H1 (cell line): ENCODE data around the gene ALOX12. TPM values are rescaled to one million over a fixed set of nuclear protein-coding genes. Genes with fewer than 3 reads are reported as not detected.
A peak's percentile ranks its signal among the peaks of the same experiment; 100 is the strongest.

Source experiments
- CTCF ChIA-PET: fragments of 300-600 bp; sonication (Branson Sonifier 250); formaldehyde crosslinking; loops from one replicate; lab custom pipeline; 2021; ENCODE audit not compliant: partially characterized antibody; lab: Charles Lee
- POLR2A ChIA-PET: fragments of 300-600 bp; sonication (Branson Sonifier 250); formaldehyde crosslinking; loops from one replicate; lab custom pipeline; 2021; ENCODE audit warnings: inconsistent platforms; ENCODE audit not compliant: partially characterized antibody; lab: Charles Lee
- DNase-seq, 2 experiments: peaks; one replicate each; pipeline versions ENCODE4 v3.0.0 to v3.0.0-alpha.2; 2010 to 2022; ENCODE audit warnings: low spot score in 2 of 2, low read depth in 1 of 2, mixed read lengths in 1 of 2
- FAIRE-seq: peaks from 2 replicates; lab custom pipeline; 2011; peaks lifted over from hg19 to GRCh38; lab: Jason Lieb, UNC
- H2AFZ ChIP-seq: 2 replicates; pipeline ENCODE4 v1.8.1; 2012; ENCODE audit warnings: low read length, inconsistent platforms
- H2AK5ac ChIP-seq: 2 replicates; pipeline ENCODE4 v1.6.1; 2013; ENCODE audit warnings: low read depth, low read length
- H2BK120ac ChIP-seq: replicated peaks from 2 replicates; pipeline ENCODE3; 2013; ENCODE audit warnings: low read depth, low read length, inconsistent platforms
- H2BK12ac ChIP-seq: 2 replicates; pipeline ENCODE4 v1.6.1; 2013; ENCODE audit warnings: low read depth, low read length
- H2BK15ac ChIP-seq: 2 replicates; pipeline ENCODE4 v1.6.1; 2013; ENCODE audit warnings: low read length
- H2BK20ac ChIP-seq: 2 replicates; pipeline ENCODE4 v1.6.1; 2013; ENCODE audit warnings: low read length
- H2BK5ac ChIP-seq: 2 replicates; pipeline ENCODE4 v1.6.1; 2013; ENCODE audit warnings: low read depth, low read length
- H3K14ac ChIP-seq: 2 replicates; pipeline ENCODE4 v1.6.1; 2013; ENCODE audit warnings: inconsistent platforms; ENCODE audit not compliant: insufficient read length
- H3K18ac ChIP-seq: 2 replicates; pipeline ENCODE4 v1.6.1; 2013; ENCODE audit warnings: low read length; ENCODE audit errors: extremely low read depth
- H3K23ac ChIP-seq: 2 replicates; pipeline ENCODE4 v1.6.1; 2013; ENCODE audit warnings: inconsistent platforms; ENCODE audit not compliant: insufficient read length
- H3K23me2 ChIP-seq: 2 replicates; pipeline ENCODE4 v1.6.1; 2013; ENCODE audit warnings: low read depth, low read length
- H3K27ac ChIP-seq: 2 replicates; pipeline ENCODE4 v1.6.1; 2011; ENCODE audit warnings: low read depth, low read length, inconsistent platforms
- H3K27me3 ChIP-seq, 4 experiments: replicated peaks in 1 of 4; 1 replicate in 1 of 4; 2 replicates in 3 of 4; pipeline versions ENCODE4 v1.6.1 to v1.8.1; 2011 to 2013; ENCODE audit warnings: low read length in 3 of 4, mild to moderate bottlenecking in 3 of 4, inconsistent platforms in 2 of 4, mixed read lengths in 2 of 4, moderate library complexity in 1 of 4; ENCODE audit not compliant: control insufficient read depth in 3 of 4, insufficient read depth in 3 of 4; ENCODE audit errors: extremely low read depth in 1 of 4
- H3K36me3 ChIP-seq, 4 experiments: 2 replicates each; pipeline versions ENCODE4 v1.6.1 to v1.8.1; 2011 to 2013; ENCODE audit warnings: mild to moderate bottlenecking in 4 of 4, low read length in 3 of 4, moderate library complexity in 2 of 4, control low read depth in 1 of 4, inconsistent platforms in 1 of 4; ENCODE audit not compliant: insufficient read depth in 4 of 4, control insufficient read depth in 2 of 4
- H3K4ac ChIP-seq: replicated peaks from 2 replicates; pipeline ENCODE3; 2013; ENCODE audit warnings: low read length, low read depth, mixed read lengths, inconsistent platforms; ENCODE audit not compliant: insufficient read length
- H3K4me1 ChIP-seq, 4 experiments: replicated peaks in 1 of 4; 1 replicate in 1 of 4; 2 replicates in 3 of 4; pipeline versions ENCODE4 v1.6.1 to v1.8.1; 2011 to 2013; ENCODE audit warnings: low read length in 3 of 4, inconsistent platforms in 2 of 4, mixed read lengths in 1 of 4; ENCODE audit not compliant: insufficient read depth in 4 of 4, control insufficient read depth in 3 of 4
- H3K4me2 ChIP-seq, 2 experiments: 2 replicates each; pipeline versions ENCODE4 v1.6.1 to v1.8.1; 2011 to 2013; ENCODE audit warnings: low read depth in 2 of 2, low read length in 2 of 2, control low read depth in 1 of 2, inconsistent platforms in 1 of 2, mild to moderate bottlenecking in 1 of 2; ENCODE audit not compliant: insufficient read depth in 1 of 2
- H3K4me3 ChIP-seq, 4 experiments: fragments of 200-600, 300-600 bp in 1 of 4; sonication (generic), shearing (Covaris generic), sonication (Bioruptor Twin) in 1 of 4; 2 replicates each; pipeline versions ENCODE4 v1.5.1 to v1.8.1; 2011 to 2016; ENCODE audit warnings: low read length in 4 of 4, low read depth in 3 of 4, control low read depth in 2 of 4, inconsistent platforms in 2 of 4, mild to moderate bottlenecking in 2 of 4, mixed read lengths in 1 of 4, moderate library complexity in 1 of 4; ENCODE audit not compliant: insufficient read depth in 2 of 4; ENCODE audit errors: extremely low read depth in 1 of 4
- H3K56ac ChIP-seq: replicated peaks from 2 replicates; pipeline ENCODE3; 2013; ENCODE audit warnings: low read depth, mild to moderate bottlenecking, mixed read lengths, low read length, inconsistent platforms; ENCODE audit not compliant: insufficient read length
- H3K79me1 ChIP-seq: 2 replicates; pipeline ENCODE4 v1.6.1; 2013; ENCODE audit warnings: low read depth, low read length, control low read depth
- H3K79me2 ChIP-seq, 2 experiments: 2 replicates each; pipeline versions ENCODE4 v1.6.1 to v1.8.1; 2012 to 2013; ENCODE audit warnings: low read length in 2 of 2, mild to moderate bottlenecking in 2 of 2, inconsistent platforms in 1 of 2; ENCODE audit not compliant: insufficient read depth in 2 of 2, control insufficient read depth in 1 of 2
- H3K9ac ChIP-seq, 4 experiments: replicated peaks in 1 of 4; 1 replicate in 1 of 4; 2 replicates in 3 of 4; pipeline versions ENCODE4 v1.6.1 to v1.8.1; 2011 to 2013; ENCODE audit warnings: low read depth in 3 of 4, low read length in 3 of 4, control low read depth in 2 of 4, mild to moderate bottlenecking in 2 of 4, moderate library complexity in 2 of 4, inconsistent platforms in 1 of 4; ENCODE audit errors: extremely low read depth in 1 of 4
- H3K9me3 ChIP-seq, 2 experiments: 2 replicates each; pipeline versions ENCODE4 v1.6.1 to v1.8.1; 2012 to 2013; ENCODE audit warnings: mild to moderate bottlenecking in 2 of 2, moderate library complexity in 2 of 2, control low read depth in 1 of 2, inconsistent platforms in 1 of 2, low read depth in 1 of 2, low read length in 1 of 2, mixed read lengths in 1 of 2; ENCODE audit not compliant: insufficient read depth in 2 of 2
- H4K20me1 ChIP-seq, 2 experiments: replicated peaks in 1 of 2; 2 replicates each; pipeline versions ENCODE3 to v1.8.1; 2011 to 2013; ENCODE audit warnings: inconsistent platforms in 2 of 2, low read length in 2 of 2, mild to moderate bottlenecking in 1 of 2; ENCODE audit not compliant: insufficient read depth in 2 of 2, control insufficient read depth in 1 of 2
- H4K5ac ChIP-seq: 2 replicates; pipeline ENCODE4 v1.6.1; 2013; ENCODE audit warnings: low read length, low read depth, mixed read lengths, inconsistent platforms; ENCODE audit not compliant: insufficient read length
- H4K8ac ChIP-seq: 2 replicates; pipeline ENCODE4 v1.8.0; 2013; ENCODE audit warnings: mild to moderate bottlenecking, moderate library complexity, low read length, inconsistent platforms; ENCODE audit not compliant: insufficient read depth; ENCODE audit errors: extremely low read depth
- H4K91ac ChIP-seq: replicated peaks from 2 replicates; pipeline ENCODE3; 2013; ENCODE audit warnings: low read length, mixed read lengths, inconsistent platforms; ENCODE audit not compliant: insufficient read length
- E2F6 ChIP-seq: IDR thresholded peaks from 2 replicates; pipeline ENCODE4 v1.6.1; 2012; ENCODE audit warnings: inconsistent platforms
- EGR1 ChIP-seq: IDR thresholded peaks from 2 replicates; pipeline ENCODE4 v1.6.1; 2011; ENCODE audit warnings: low read depth, low read length, borderline replicate concordance
- GABPA ChIP-seq: IDR thresholded peaks from 2 replicates; pipeline ENCODE4 v1.6.1; 2011; ENCODE audit warnings: mild to moderate bottlenecking, low read length, moderate library complexity, borderline replicate concordance; ENCODE audit not compliant: insufficient read depth
- KDM1A ChIP-seq: fragments of 200-600, 300-600 bp; sonication (generic); IDR thresholded peaks from 2 replicates; pipeline ENCODE4 v1.7.1; 2016; ENCODE audit warnings: mild to moderate bottlenecking, low read length, borderline replicate concordance
- SIN3A ChIP-seq, 2 experiments: IDR thresholded peaks in 1 of 2; conservative IDR thresholded peaks in 1 of 2; 2 replicates each; pipeline ENCODE4 v1.6.1; 2011 to 2012; ENCODE audit warnings: low read length in 2 of 2, improper control_type of control experiment in 1 of 2, low read depth in 1 of 2, mild to moderate bottlenecking in 1 of 2
- USF2 ChIP-seq: IDR thresholded peaks from 2 replicates; pipeline ENCODE4 v1.6.1; 2011; ENCODE audit warnings: low read length, improper control_type of control experiment
- ZNF274 ChIP-seq: IDR thresholded peaks from 2 replicates; pipeline ENCODE4 v1.7.0; 2012; ENCODE audit warnings: low read length, borderline replicate concordance; ENCODE audit errors: extremely low read depth
- WGBS, 2 experiments: shearing (Covaris generic) in 1 of 2; methylation state at CpG; one replicate each; pipeline versions ENCODE4 v1.1.6 to v1.1.7; 2013 to 2015; ENCODE audit warnings: low lambda C conversion rate in 2 of 2, mixed read lengths in 2 of 2, inconsistent platforms in 1 of 2, low coverage in 1 of 2, missing lambda C conversion rate in 1 of 2; ENCODE audit not compliant: insufficient replicate concordance in 2 of 2, insufficient coverage in 1 of 2, insufficient read length in 1 of 2; ENCODE audit errors: extremely low coverage in 1 of 2, missing lambda C conversion rate in 1 of 2; 5-methylcytosine and 5-hydroxymethylcytosine counted together
- polyA plus RNA-seq, 7 experiments: library from polyadenylated mRNA; depleted of rRNA in 3 of 7; stranded (reverse) in 5 of 7; unstranded in 2 of 7; fragments of >200 nt in 5 of 7; fragments of 200-250 nt in 2 of 7; gene quantifications; 1 replicate in 5 of 7; 2 replicates in 1 of 7; 4 replicates in 1 of 7; pipeline versions ENCODE4 v1.2.1 to v1.2.3, GENCODE V29; 2011 to 2013; ENCODE audit warnings: missing spikeins in 2 of 7, mixed read lengths in 2 of 7
- total RNA-seq: library from RNA; stranded (reverse); fragmentation: NEBNext Ultra II Directional; extraction: Animal tissue kit (Norgen Biotek cat#: 25700); gene quantifications from 2 replicates; pipeline ENCODE4 v1.2.1, GENCODE V29; 2021

ALOX12 gene
- total and polyA plus RNA-seq, 2 of the 8 experiments (the other 6 are each of a cell fraction or from before 2014, with no cell fraction given): 1.4 to 2.0 TPM

GRCh38 chr17:7023576-7024401 is 27.9 kb downstream of the ALOX12 start:
- peak overlapping the region; percentile 91 to 97 for H3K4me2 ChIP-seq
- peak overlapping the region in 3 of 4 experiments; percentile 29 to 59 (median 46); a peak in 6 of 7 replicates for H3K9ac ChIP-seq
- CTCF ChIA-PET: interaction anchor here (0.6 to 3.2 kb wide), 8 partner anchors 9 to 1988 kb away, joined by 3 to 34 read pairs (median 3); no protein-coding TSS in a partner anchor
- TF ChIP-seq ZNF274 (no peak), GABPA (no peak), SIN3A (conservative IDR thresholded peaks at IDR 0.05 in 1 of 2, IDR thresholded peaks at IDR 0.05 in 1 of 2; ENCODE audit: low read depth in 1 of 2, low read length in 2 of 2) (0 out of 4 replicates have a peak, but pooled peaks have one; percentile 34 to 39), EGR1 (no peak), KDM1A (no peak), E2F6 (peak; percentile 81), USF2 (no peak)

More at GRCh38 chr17:7023576-7024401, 27.9 kb downstream of the ALOX12 start:
- no peaks in the 10 kb centered on the region for H3K79me1 ChIP-seq
- H2AFZ ChIP-seq: peak overlapping the region; percentile 73
- WGBS, 2 experiments: 33% methylated on average over 50 of the region's 51 CpGs; no CpG with 5 or more reads in 1 of the 2 experiments
- H2BK120ac ChIP-seq: no peak overlapping the region
- H3K79me2 ChIP-seq: no peaks in the 10 kb centered on the region
- peak overlapping the region; percentile 25 for H3K4ac ChIP-seq
- H4K20me1 ChIP-seq: no peaks in the 10 kb centered on the region
- H3K9me3 ChIP-seq: no peaks in the 10 kb centered on the region
- no peak overlapping the region for H3K27ac ChIP-seq
- peaks cover 0 to 16% (median 14%) of the 10 kb centered on the region in 4 experiments; a peak in 6 of 7 replicates for H3K27me3 ChIP-seq
- H3K23me2 ChIP-seq: peaks cover 11% of the 10 kb centered on the region
- peak overlapping the region; percentile 60; the same call in 1 of the 2 replicates for H2AK5ac ChIP-seq
- 0 out of 2 replicates have a peak overlapping the region, but pooled peaks have one; percentile 4 for H4K8ac ChIP-seq
- FAIRE-seq: peak; percentile 84
- H3K14ac ChIP-seq: no peak overlapping the region
- no peak overlapping the region; the same call in 1 of the 2 replicates for H3K18ac ChIP-seq
- no peak overlapping the region for H2BK5ac ChIP-seq
- no peak overlapping the region for H3K23ac ChIP-seq
- POLR2A ChIA-PET: interaction anchor here (0.8 to 3.3 kb wide), 4 partner anchors 9 to 19 kb away, joined by 3 to 15 read pairs (median 8); partner anchors contain the start of genes RNASEK and SLC16A13
- DNase-seq: peak; percentile 96 to 100
- H2BK15ac ChIP-seq: 0 out of 2 replicates have a peak overlapping the region, but pooled peaks have one; percentile 61
- H4K5ac ChIP-seq: no peak overlapping the region
- H3K36me3 ChIP-seq: peaks cover 0 to 8% (median 3%) of the 10 kb centered on the region in 4 experiments; a peak in 1 of 8 replicates
- peak overlapping the region; percentile 60; the same call in 1 of the 2 replicates for H2BK12ac ChIP-seq
- H3K4me1 ChIP-seq: peaks cover 0 to 15% (median 5%) of the 10 kb centered on the region in 4 experiments; a peak in 6 of 7 replicates
- no peak overlapping the region for H2BK20ac ChIP-seq
- peak overlapping the region; percentile 57 to 68 (median 59) for H3K4me3 ChIP-seq
- no peak overlapping the region for H3K56ac ChIP-seq
- peak overlapping the region; percentile 34 for H4K91ac ChIP-seq
